ENCODE measurements around the gene MGST2. TPM values are rescaled to one million over a fixed set of nuclear protein-coding genes. Genes with fewer than 3 reads are reported as not detected.

The MGST2 gene
- total and polyA plus RNA-seq, 4 donors: 51.7 to 171 (median 60.1) TPM

DNA sequence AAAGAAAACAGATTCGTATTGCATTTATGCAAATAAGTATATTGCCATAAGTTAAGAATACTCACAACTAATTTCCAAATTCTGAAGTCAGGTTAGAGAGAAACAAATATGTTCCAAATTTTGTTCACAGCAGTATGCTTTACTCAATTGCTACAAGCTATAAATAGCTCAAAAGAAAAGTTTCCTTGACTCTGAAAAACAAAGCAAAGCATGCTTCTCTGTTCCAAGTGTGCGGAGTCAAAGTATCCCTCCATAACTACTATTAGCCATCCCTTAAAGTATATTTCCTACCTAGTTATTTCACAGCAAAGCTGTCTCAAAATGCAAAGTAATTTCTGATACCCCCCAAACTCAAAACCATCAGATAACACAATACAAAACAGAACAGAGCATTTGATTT lies 47.3 kb downstream of the MGST2 start:
- TF ChIP-seq, protein P1, sequence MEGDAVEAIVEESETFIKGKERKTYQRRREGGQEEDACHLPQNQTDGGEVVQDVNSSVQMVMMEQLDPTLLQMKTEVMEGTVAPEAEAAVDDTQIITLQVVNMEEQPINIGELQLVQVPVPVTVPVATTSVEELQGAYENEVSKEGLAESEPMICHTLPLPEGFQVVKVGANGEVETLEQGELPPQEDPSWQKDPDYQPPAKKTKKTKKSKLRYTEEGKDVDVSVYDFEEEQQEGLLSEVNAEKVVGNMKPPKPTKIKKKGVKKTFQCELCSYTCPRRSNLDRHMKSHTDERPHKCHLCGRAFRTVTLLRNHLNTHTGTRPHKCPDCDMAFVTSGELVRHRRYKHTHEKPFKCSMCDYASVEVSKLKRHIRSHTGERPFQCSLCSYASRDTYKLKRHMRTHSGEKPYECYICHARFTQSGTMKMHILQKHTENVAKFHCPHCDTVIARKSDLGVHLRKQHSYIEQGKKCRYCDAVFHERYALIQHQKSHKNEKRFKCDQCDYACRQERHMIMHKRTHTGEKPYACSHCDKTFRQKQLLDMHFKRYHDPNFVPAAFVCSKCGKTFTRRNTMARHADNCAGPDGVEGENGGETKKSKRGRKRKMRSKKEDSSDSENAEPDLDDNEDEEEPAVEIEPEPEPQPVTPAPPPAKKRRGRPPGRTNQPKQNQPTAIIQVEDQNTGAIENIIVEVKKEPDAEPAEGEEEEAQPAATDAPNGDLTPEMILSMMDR (IDR thresholded peaks at IDR 0.05; ENCODE audit: control extremely low read depth, extremely low read depth): no peak
- no peaks in the 10 kb centered on the region for H3K9me3 ChIP-seq (ENCODE audit: control insufficient read depth in 4 of 4, insufficient read depth in 3 of 4, low read length in 3 of 4)
- no peaks in the 10 kb centered on the region for H3K27me3 ChIP-seq (ENCODE audit: control insufficient read depth in 3 of 3, insufficient read depth in 3 of 3, low read length in 2 of 3)
- H3K4me3 ChIP-seq: no peak overlapping the region
- 84 to 87% methylated on average over 2 of the region's 2 CpGs for WGBS, 2 donors
- H3K4me1 ChIP-seq (ENCODE audit: control insufficient read depth in 5 of 5, insufficient read depth in 5 of 5, low read length in 5 of 5): peaks cover 0 to 11% (median 0%) of the 10 kb centered on the region in 5 donors
- peaks cover 0 to 7% (median 0%) of the 10 kb centered on the region in 4 donors for H3K36me3 ChIP-seq (ENCODE audit: control insufficient read depth in 4 of 4, insufficient read depth in 4 of 4, low read length in 4 of 4)
- DNase-seq: no peak
- H3K27ac ChIP-seq (ENCODE audit: low read depth in 1 of 2, low read length in 1 of 2): no peak overlapping the region
- H3K9ac ChIP-seq (ENCODE audit: insufficient read depth in 1 of 2, low read length in 2 of 2): no peak overlapping the region
- ATAC-seq (ENCODE audit: insufficient read depth, low FRiP score): no peak

DNA sequence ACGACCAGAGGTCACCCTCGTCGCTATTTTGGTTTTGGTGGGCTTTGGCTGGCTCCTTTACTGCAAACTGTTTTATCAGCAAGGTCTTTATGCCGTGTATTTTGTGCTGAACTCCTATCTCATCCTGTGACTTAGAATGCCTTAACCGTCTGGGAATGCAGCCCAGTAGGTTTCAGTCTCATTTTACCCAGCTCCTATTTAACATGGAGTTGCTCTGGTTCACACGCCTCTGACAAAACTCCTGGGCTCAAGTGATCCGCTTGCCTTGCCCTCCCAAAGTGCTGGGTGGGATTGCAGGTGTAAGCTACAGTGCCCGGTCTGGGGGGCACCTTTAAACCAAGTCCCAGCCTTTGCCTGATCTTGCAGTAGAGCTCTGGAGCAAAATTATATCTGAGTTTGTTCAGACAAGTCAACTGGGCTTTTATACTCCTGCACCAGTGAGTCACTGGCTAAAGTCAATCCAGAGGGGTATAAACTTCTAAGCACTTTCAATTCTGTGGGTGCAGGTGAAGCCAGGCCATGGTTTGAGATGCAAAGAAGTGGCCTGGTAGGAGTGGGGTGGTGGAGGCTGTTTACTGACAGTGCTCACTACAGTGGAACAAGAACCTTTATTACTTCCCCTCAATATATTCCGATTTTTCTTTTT lies 50.2 kb downstream of the MGST2 start:
- WGBS, 2 donors: 84 to 94% methylated on average over 9 of the region's 9 CpGs
- Histone ChIP-seq H3K4me3 (no peak overlapping the region), H3K36me3 (ENCODE audit: control insufficient read depth in 4 of 4, insufficient read depth in 4 of 4, low read length in 4 of 4) (peaks cover 0 to 21% (median 16%) of the 10 kb centered on the region in 4 donors), H3K4me1 (ENCODE audit: control insufficient read depth in 5 of 5, insufficient read depth in 5 of 5, low read length in 5 of 5) (peaks cover 0 to 8% (median 2%) of the 10 kb centered on the region in 5 donors), H3K9me3 (ENCODE audit: control insufficient read depth in 4 of 4, insufficient read depth in 3 of 4, low read length in 3 of 4) (no peaks in the 10 kb centered on the region), H3K27me3 (ENCODE audit: control insufficient read depth in 3 of 3, insufficient read depth in 3 of 3, low read length in 2 of 3) (no peaks in the 10 kb centered on the region), H3K9ac (ENCODE audit: insufficient read depth in 1 of 2, low read length in 2 of 2) (no peak overlapping the region), H3K27ac (ENCODE audit: low read depth in 1 of 2, low read length in 1 of 2) (peak overlapping the region in 1 of 2 donors; percentile 54)
- no peak for DNase-seq
- TF ChIP-seq, protein P1 (IDR thresholded peaks at IDR 0.05; ENCODE audit: control extremely low read depth, extremely low read depth): no peak
- no peak for ATAC-seq (ENCODE audit: insufficient read depth, low FRiP score)

GRCh38 chr4:139718358-139718757 lies 52.7 kb downstream of the MGST2 start:
- H3K27ac ChIP-seq (ENCODE audit: low read depth in 1 of 2, low read length in 1 of 2): no peak overlapping the region
- no peak overlapping the region for H3K9ac ChIP-seq (ENCODE audit: insufficient read depth in 1 of 2, low read length in 2 of 2)
- H3K9me3 ChIP-seq (ENCODE audit: control insufficient read depth in 4 of 4, insufficient read depth in 3 of 4, low read length in 3 of 4): no peaks in the 10 kb centered on the region
- no peaks in the 10 kb centered on the region for H3K27me3 ChIP-seq (ENCODE audit: control insufficient read depth in 3 of 3, insufficient read depth in 3 of 3, low read length in 2 of 3)
- DNase-seq: no peak
- 95 to 99% methylated on average over 6 of the region's 6 CpGs for WGBS, 2 donors
- ATAC-seq (ENCODE audit: insufficient read depth, low FRiP score): no peak
- TF ChIP-seq, protein P1 (IDR thresholded peaks at IDR 0.05; ENCODE audit: control extremely low read depth, extremely low read depth): no peak
- peaks cover 0 to 8% (median 2%) of the 10 kb centered on the region in 5 donors for H3K4me1 ChIP-seq (ENCODE audit: control insufficient read depth in 5 of 5, insufficient read depth in 5 of 5, low read length in 5 of 5)
- peaks cover 0 to 21% (median 16%) of the 10 kb centered on the region in 4 donors for H3K36me3 ChIP-seq (ENCODE audit: control insufficient read depth in 4 of 4, insufficient read depth in 4 of 4, low read length in 4 of 4)
- H3K4me3 ChIP-seq: no peak overlapping the region

All from lung (tissue), 12 donors.